GM19452 (cell line): ENCODE measurements around the gene CTSA.
"Not testable (repeated sequence)": the region's sequence is repeated elsewhere in the genome, so short reads cannot be mapped to it uniquely, and the experiment has no call there.

ENCODE experiments used
- ATAC-seq: cut with Tn5 transposase; IDR thresholded peaks from one replicate; pipeline ENCODE4 v1.9.1; 2021; ENCODE audit not compliant: unreplicated experiment

Gene CTSA

GRCh38 chr20:45863543-45864470 is 27.3 kb upstream of the CTSA start:
- ATAC-seq: no peak

- no peak for ATAC-seq
These were observed 24.7 kb upstream of the CTSA start for GRCh38 chr20:45866454-45866853.

GRCh38 chr20:45867136-45867818 is 23.9 kb upstream of the CTSA start:
- no peak for ATAC-seq

- no peak for ATAC-seq
These were observed 23.3 kb upstream of the CTSA start for GRCh38 chr20:45867819-45868176.

GRCh38 chr20:45872626-45873025 is 18.5 kb upstream of the CTSA start:
- no peak for ATAC-seq

GRCh38 chr20:45873409-45874103 is 17.6 kb upstream of the CTSA start:
- ATAC-seq: no peak

- ATAC-seq: not testable (repeated sequence)
These were observed 17.0 kb upstream of the CTSA start for GRCh38 chr20:45874104-45874481.

GRCh38 chr20:45874576-45874975 is 16.6 kb upstream of the CTSA start:
- ATAC-seq: no peak

- ATAC-seq: no peak
These were observed 12.9 kb upstream of the CTSA start for GRCh38 chr20:45878076-45878761.

GRCh38 chr20:45880988-45881788 is 9.9 kb upstream of the CTSA start, which contains the start of gene ZSWIM1:
Gene ZSWIM1 (plus strand): TSS chr20:45881227. CDS start chr20:45882593, 1,366 bp downstream.
- peak; percentile 98 for ATAC-seq

- no peak for ATAC-seq
These were observed 8.6 kb upstream of the CTSA start for GRCh38 chr20:45882469-45883099.

- ATAC-seq: no peak
These were observed 8.1 kb upstream of the CTSA start for GRCh38 chr20:45883100-45883469.

- ATAC-seq: no peak
These were observed 4.4 kb upstream of the CTSA start for GRCh38 chr20:45886590-45887345.

GRCh38 chr20:45887346-45887715 is 3.8 kb upstream of the CTSA start, which contains the start of gene SPATA25:
Gene SPATA25 (minus strand): TSS chr20:45887622. CDS start chr20:45887590, 32 bp downstream.
- no peak for ATAC-seq

GRCh38 chr20:45888681-45889080 is 2.5 kb upstream of the CTSA start:
- ATAC-seq: no peak

GRCh38 chr20:45890077-45890984 is 804 bp upstream of the CTSA start:
- no peak for ATAC-seq

- no peak for ATAC-seq
These were observed 1.1 kb downstream of the CTSA start for GRCh38 chr20:45892049-45892825.
